HG03139 (cell line): Measurements from ENCODE around the gene ZNF592.
A peak's percentile ranks its signal among the peaks of the same experiment; 100 is the strongest.
"Not testable (repeated sequence)": the region's sequence is repeated elsewhere in the genome, so short reads cannot be mapped to it uniquely, and the experiment has no call there.

Source experiments
- ATAC-seq: cut with Tn5 transposase; IDR thresholded peaks from one replicate; pipeline ENCODE4 v1.9.1; 2021; ENCODE audit not compliant: unreplicated experiment

ZNF592 gene

GRCh38 chr15:84740691-84741090 lies 7.7 kb upstream of the ZNF592 start:
- no peak for ATAC-seq

GRCh38 chr15:84741121-84741520 lies 7.3 kb upstream of the ZNF592 start:
- ATAC-seq: no peak

GRCh38 chr15:84747416-84748273 lies 747 bp upstream of the ZNF592 start:
- ATAC-seq: peak; percentile 45

- ATAC-seq: peak; percentile 2
Observed at GRCh38 chr15:84749111-84749991, 959 bp downstream of the ZNF592 start.

- ATAC-seq: peak; percentile 30
Observed at GRCh38 chr15:84750583-84751092, 2.2 kb downstream of the ZNF592 start.

- not testable (repeated sequence) for ATAC-seq
Observed at GRCh38 chr15:84751721-84752120, 3.3 kb downstream of the ZNF592 start.

- ATAC-seq: no peak
Observed at GRCh38 chr15:84752195-84752594, 3.8 kb downstream of the ZNF592 start.

- no peak for ATAC-seq
Observed at GRCh38 chr15:84752700-84753099, 4.3 kb downstream of the ZNF592 start.

- not testable (repeated sequence) for ATAC-seq
Observed at GRCh38 chr15:84754889-84755288, 6.5 kb downstream of the ZNF592 start.

GRCh38 chr15:84755736-84756527 lies 7.5 kb downstream of the ZNF592 start:
- ATAC-seq: no peak

GRCh38 chr15:84759018-84759417 lies 10.6 kb downstream of the ZNF592 start:
- ATAC-seq: no peak

- ATAC-seq: no peak
Observed at GRCh38 chr15:84760219-84760618, 11.8 kb downstream of the ZNF592 start.

GRCh38 chr15:84761607-84762131 lies 13.3 kb downstream of the ZNF592 start:
- ATAC-seq: peak; percentile 56

- no peak for ATAC-seq
Observed at GRCh38 chr15:84762840-84763572, 14.6 kb downstream of the ZNF592 start.

GRCh38 chr15:84764585-84764984 lies 16.2 kb downstream of the ZNF592 start:
- ATAC-seq: no peak

GRCh38 chr15:84764989-84765388 lies 16.6 kb downstream of the ZNF592 start:
- ATAC-seq: no peak

GRCh38 chr15:84765675-84766074 lies 17.3 kb downstream of the ZNF592 start:
- no peak for ATAC-seq

- no peak for ATAC-seq
Observed at GRCh38 chr15:84766461-84767035, 18.2 kb downstream of the ZNF592 start.

- no peak for ATAC-seq
Observed at GRCh38 chr15:84772031-84772430, 23.6 kb downstream of the ZNF592 start.

GRCh38 chr15:84772467-84772866 lies 24.1 kb downstream of the ZNF592 start:
- ATAC-seq: no peak
